ENCODE measurements around the gene SIX4. TPM values are rescaled to one million over a fixed set of nuclear protein-coding genes. Genes with fewer than 3 reads are reported as not detected.

Gene SIX4
- total and polyA plus RNA-seq, 2 experiments from 2014 or later: 6.2 to 46.9 TPM

- no peak overlapping the region for H3K4me2 ChIP-seq
- Mint-ChIP-seq H3K9me3 (no peaks in the 10 kb centered on the region), H3K4me1 (peaks cover 15% of the 10 kb centered on the region), H3K36me3 (ENCODE audit: low read depth) (no peaks in the 10 kb centered on the region), H3K27me3 (ENCODE audit: insufficient read depth, low read depth, poor library complexity) (peaks cover 27% of the 10 kb centered on the region), H3K27ac (no peak overlapping the region), H3K4me3 (no peak overlapping the region)
- H3K36me3 ChIP-seq (ENCODE audit: insufficient read depth): no peaks in the 10 kb centered on the region
- H3K27ac ChIP-seq (ENCODE audit: low read depth): no peak overlapping the region
- ATAC-seq (no peak), DNase-seq (ENCODE audit: low spot score) (no peak)
- H3K4me1 ChIP-seq (ENCODE audit: insufficient read depth): peaks cover 13% of the 10 kb centered on the region
- no peak overlapping the region for H2AFZ ChIP-seq
- H3K79me2 ChIP-seq (replicated peaks; ENCODE audit: insufficient read depth): no peaks in the 10 kb centered on the region
- TF ChIP-seq ETS1 (IDR thresholded peaks at IDR 0.05) (no peak), NANOG (IDR thresholded peaks at IDR 0.05; ENCODE audit: borderline replicate concordance) (no peak), STAT1 (IDR thresholded peaks at IDR 0.05; ENCODE audit: unreplicated experiment) (no peak), CTCF (conservative IDR thresholded peaks at IDR 0.05; ENCODE audit: low read depth in 2 of 2) (no peak), ZNF331 (CRISPR knock-in tag; IDR thresholded peaks at IDR 0.05; ENCODE audit: low read depth) (no peak), EZH2 (IDR thresholded peaks at IDR 0.05; ENCODE audit: low read depth, unreplicated experiment) (no peak), ZNF114 (CRISPR knock-in tag; IDR thresholded peaks at IDR 0.05) (no peak), REST (IDR thresholded peaks at IDR 0.05; ENCODE audit: unreplicated experiment) (no peak)
- H3K9me2 ChIP-seq (ENCODE audit: insufficient read depth): no peaks in the 10 kb centered on the region
- no peaks in the 10 kb centered on the region for H4K20me1 ChIP-seq (replicated peaks; ENCODE audit: insufficient read depth)
- no peaks in the 10 kb centered on the region; the same call in 1 of the 2 replicates for H3F3A ChIP-seq (replicated peaks; ENCODE audit: low read depth)
- peaks cover 37% of the 10 kb centered on the region for H3K27me3 ChIP-seq (ENCODE audit: insufficient read depth)
- no peak overlapping the region for H3K4me3 ChIP-seq
Observed at GRCh38 chr14:60662982-60663381, 61.2 kb downstream of the SIX4 start.

- Histone ChIP-seq H3K27ac (ENCODE audit: low read depth) (no peak overlapping the region), H3K4me3 (no peak overlapping the region), H3K79me2 (replicated peaks; ENCODE audit: insufficient read depth) (no peaks in the 10 kb centered on the region), H3K4me2 (no peak overlapping the region), H4K20me1 (replicated peaks; ENCODE audit: insufficient read depth) (no peaks in the 10 kb centered on the region), H3K36me3 (ENCODE audit: insufficient read depth) (no peaks in the 10 kb centered on the region), H3F3A (replicated peaks; ENCODE audit: low read depth) (peaks cover under 1% of the 10 kb centered on the region; the same call in 1 of the 2 replicates), H3K27me3 (ENCODE audit: insufficient read depth) (peaks cover 50% of the 10 kb centered on the region), H3K4me1 (ENCODE audit: insufficient read depth) (peaks cover 18% of the 10 kb centered on the region), H2AFZ (no peak overlapping the region), H3K9me2 (ENCODE audit: insufficient read depth) (no peaks in the 10 kb centered on the region)
- DNase-seq (ENCODE audit: low spot score): no peak
- no peak for ATAC-seq
- H3K27me3 Mint-ChIP-seq (ENCODE audit: insufficient read depth, low read depth, poor library complexity): peaks cover 39% of the 10 kb centered on the region
- peaks cover 19% of the 10 kb centered on the region for H3K4me1 Mint-ChIP-seq
- H3K36me3 Mint-ChIP-seq (ENCODE audit: low read depth): no peaks in the 10 kb centered on the region
- H3K9me3 Mint-ChIP-seq: no peaks in the 10 kb centered on the region
- H3K4me3 Mint-ChIP-seq: no peak overlapping the region
- H3K27ac Mint-ChIP-seq: no peak overlapping the region
- TF ChIP-seq ZNF462 (CRISPR knock-in tag; IDR thresholded peaks at IDR 0.05) (no peak), ZNF114 (CRISPR knock-in tag; IDR thresholded peaks at IDR 0.05) (no peak)
Observed at GRCh38 chr14:60661721-60662120, 62.4 kb downstream of the SIX4 start.
